LNCAP (cell line): ENCODE data around the gene DIRAS1.

Source experiments
- TF ChIP-seq, protein P1 (sequence below): fragments of 450-650 bp; IDR thresholded peaks from 2 replicates; pipeline ENCODE4 v1.5.1; 2017; ENCODE audit warnings: mild to moderate bottlenecking

Gene DIRAS1

DNA sequence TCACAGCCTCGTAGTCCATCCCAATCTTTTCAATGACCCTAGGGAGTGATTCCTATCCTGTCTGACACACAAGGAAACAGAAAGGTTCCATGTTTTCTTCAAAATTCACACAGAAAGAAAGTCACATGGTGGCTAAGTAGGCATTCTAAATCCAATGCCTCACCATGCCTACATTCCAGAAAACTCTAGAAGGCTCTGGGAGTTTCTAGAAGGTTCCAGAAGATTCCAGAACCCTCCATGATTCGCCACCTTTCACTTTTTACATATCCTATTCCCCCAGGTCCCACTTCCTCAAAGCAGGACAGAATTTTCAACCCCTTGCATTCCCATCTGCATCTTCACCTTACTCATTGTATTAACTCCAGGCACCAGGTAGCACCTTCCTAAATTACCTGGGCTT is 41.7 kb downstream of the DIRAS1 start:
- TF ChIP-seq, protein P1, sequence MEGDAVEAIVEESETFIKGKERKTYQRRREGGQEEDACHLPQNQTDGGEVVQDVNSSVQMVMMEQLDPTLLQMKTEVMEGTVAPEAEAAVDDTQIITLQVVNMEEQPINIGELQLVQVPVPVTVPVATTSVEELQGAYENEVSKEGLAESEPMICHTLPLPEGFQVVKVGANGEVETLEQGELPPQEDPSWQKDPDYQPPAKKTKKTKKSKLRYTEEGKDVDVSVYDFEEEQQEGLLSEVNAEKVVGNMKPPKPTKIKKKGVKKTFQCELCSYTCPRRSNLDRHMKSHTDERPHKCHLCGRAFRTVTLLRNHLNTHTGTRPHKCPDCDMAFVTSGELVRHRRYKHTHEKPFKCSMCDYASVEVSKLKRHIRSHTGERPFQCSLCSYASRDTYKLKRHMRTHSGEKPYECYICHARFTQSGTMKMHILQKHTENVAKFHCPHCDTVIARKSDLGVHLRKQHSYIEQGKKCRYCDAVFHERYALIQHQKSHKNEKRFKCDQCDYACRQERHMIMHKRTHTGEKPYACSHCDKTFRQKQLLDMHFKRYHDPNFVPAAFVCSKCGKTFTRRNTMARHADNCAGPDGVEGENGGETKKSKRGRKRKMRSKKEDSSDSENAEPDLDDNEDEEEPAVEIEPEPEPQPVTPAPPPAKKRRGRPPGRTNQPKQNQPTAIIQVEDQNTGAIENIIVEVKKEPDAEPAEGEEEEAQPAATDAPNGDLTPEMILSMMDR = no peak

DNA sequence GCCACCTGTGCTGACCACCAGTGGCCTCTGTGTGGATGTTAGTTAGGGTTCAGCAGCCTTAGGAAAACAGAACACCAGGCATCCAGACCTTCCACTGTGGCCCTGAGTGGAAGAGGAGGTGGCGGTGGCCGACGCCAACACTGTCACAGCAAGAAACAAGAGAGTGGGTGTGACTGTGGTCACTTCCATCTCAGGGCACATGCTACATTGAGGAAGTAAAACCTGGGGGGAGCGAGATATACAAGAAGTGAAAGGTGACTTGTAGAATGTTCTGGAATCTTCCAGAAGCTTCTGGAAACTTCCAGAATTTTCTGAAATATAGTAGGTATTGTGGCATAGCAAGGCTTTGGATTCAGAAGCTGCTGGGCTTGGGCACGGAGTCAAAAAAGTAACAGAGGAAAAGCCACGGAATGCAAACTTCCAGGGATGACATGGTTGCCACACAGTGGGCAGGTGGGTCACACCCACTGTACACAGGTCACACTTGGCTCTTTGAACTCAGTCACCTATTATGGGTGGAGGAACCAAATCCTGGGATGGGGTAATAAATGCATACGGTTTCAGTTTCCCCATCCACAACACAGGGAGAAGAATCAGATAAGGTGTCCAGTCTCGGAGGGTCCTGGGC is 43.0 kb downstream of the DIRAS1 start:
- TF ChIP-seq, protein P1 = no peak

DNA sequence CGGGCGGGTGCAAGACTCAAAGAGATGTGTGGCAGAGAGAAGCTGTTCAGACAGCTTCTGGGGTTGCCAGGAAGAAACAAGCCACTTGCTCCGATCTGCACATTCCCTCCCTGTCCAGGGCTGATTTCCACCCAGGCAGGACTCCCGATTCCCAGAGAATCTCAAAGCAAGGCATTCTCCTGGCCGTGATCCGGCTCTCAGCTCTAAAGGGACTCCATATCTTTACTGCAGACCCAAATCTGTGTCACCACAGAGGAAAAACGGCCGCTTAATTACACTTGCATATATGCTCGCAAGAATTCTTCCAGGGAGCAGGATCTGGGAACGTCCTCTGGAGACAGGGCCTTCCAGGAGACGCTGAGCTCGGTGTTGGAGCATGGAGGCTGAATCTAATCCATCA is 44.3 kb downstream of the DIRAS1 start:
- TF ChIP-seq, protein P1 = no peak

DNA sequence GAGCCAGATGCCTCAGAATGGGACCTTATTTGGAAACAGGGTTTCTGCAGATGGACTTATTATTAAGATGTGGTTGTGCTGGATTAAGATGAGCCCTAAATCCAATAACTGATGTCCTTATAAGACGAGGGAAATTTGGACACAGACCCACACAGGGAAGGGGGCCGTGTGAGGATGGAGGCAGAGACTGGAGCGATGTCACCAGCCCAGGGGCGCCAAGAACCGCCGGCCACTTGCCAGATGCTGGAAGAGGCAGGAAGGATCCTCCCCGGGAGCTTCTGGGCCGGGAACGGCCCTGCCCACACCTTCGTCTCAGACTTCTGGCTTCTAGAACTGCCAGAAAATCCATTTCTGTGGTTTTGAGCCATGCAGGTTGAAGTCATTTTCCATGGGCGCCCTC is 45.3 kb downstream of the DIRAS1 start:
- TF ChIP-seq, protein P1 = no peak

DNA sequence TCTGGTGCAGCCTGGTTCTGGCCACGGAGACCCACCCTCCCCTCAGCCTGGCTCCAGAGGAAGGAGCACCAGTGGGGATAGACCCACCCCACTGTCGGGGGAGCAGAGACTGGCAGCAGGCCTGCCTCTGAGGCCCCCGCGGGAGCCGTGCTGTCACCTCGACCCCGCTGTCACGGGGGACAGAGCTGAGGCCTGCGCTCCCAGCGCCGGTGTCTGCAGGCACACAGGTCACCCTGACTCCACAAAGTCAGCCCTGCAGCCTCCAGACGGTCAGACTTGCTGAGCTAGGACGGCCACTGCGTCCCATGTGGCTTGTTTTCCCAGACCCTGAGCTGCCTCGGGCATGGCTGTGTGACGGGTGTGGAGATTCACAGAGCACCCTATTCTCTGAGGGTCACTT is 51.0 kb downstream of the DIRAS1 start:
- TF ChIP-seq, protein P1 = no peak

DNA sequence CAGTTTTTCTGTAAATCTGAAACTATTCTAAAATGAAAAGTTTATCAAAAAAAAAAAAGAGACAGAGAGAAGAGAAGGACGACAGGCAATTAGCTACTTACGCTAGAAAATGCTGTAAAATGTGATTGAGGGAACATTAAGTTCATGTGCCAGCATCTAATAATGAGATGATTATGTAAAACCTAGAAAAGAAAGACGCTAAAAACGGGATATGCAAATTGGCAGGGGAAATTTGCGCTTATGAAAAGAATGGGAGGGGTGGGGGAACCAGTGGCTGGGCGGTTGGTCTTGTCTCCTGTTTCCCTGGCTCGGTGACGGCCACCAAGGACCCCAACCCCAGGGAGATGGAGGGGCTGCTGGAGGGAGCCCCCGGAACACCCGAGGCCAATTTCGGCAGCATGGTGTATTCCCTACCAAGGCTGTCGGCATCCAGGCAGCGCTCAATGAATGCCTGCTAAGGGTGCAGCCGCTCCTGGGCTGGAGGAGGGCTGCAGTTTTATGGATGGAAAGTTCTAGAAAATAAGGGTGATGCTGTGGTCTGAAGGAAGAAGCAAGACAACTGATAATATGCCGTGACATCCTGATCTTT is 52.9 kb downstream of the DIRAS1 start:
- TF ChIP-seq, protein P1 = no peak

DNA sequence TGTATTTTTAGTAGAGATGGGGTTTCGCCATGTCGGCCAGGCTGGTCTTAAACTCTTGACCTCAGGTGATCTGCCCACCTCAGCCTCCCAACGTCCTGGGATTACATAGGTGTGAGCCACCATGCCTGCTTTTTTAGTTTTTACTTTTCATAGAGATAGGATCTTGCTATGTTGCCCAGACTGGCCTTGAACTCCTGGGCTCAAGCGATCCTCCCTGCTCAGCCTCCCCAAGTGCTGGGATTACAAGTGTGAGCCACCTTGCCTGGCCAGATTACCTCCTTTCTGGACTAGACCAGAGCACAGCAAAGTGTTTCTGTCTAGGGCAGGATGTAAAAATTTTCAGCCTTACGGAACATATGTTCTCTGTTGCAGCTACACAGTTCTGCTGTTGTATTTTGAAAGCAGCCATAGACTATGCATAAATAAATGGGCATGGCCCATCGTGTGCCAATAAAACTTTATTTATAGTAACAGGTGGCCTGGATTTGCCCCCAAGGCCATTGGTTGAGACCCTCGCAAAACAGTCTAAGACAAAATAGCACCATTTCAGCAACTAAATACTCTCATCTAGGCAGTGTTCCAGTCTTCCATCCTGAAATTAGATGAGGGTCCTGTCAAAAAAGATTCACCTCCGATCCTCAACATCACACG is 54.7 kb downstream of the DIRAS1 start:
- TF ChIP-seq, protein P1 = no peak
